Ovary (tissue), 3 donors: ENCODE measurements around the gene IL6.

Experiments used
- POLR2A ChIP-seq: fragments of 450-650 bp; IDR thresholded peaks from one replicate; pipeline ENCODE4 v1.6.1; 2017; ENCODE audit warnings: antibody characterized with exemption, mild to moderate bottlenecking, moderate library complexity
- TF ChIP-seq, protein P1 (sequence below), 3 donors: fragments of 450-650 bp in 2 of 3; fragments of 200-600 bp in 1 of 3; IDR thresholded peaks; one replicate each; pipeline versions ENCODE4 v1.5.1 to v1.8.0; 2016 to 2022; ENCODE audit warnings: antibody characterized with exemption in 3 of 3, mild to moderate bottlenecking in 1 of 3
- donor health status: DM: no; HTN: no; CAD: no.

DNA sequence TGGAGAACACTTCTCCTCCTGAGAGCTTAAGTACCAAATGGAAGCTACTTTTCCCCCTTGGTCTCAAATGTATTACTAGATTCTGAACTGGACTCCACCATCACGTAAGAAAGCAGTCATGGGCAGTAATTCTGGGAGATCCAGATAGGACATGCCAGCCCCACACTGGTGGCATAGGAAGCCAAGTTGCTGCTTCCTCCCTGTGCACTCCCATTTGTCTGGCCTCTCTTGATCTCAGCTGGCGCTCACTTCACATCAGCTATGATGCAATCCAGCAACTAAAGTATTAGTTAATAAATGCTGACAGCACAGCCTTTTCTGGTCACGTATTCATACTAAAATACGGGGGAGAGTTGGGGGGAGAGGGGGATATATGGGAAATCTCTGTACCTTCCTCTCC is 3.4 kb upstream of the IL6 start:
- TF ChIP-seq, protein P1, sequence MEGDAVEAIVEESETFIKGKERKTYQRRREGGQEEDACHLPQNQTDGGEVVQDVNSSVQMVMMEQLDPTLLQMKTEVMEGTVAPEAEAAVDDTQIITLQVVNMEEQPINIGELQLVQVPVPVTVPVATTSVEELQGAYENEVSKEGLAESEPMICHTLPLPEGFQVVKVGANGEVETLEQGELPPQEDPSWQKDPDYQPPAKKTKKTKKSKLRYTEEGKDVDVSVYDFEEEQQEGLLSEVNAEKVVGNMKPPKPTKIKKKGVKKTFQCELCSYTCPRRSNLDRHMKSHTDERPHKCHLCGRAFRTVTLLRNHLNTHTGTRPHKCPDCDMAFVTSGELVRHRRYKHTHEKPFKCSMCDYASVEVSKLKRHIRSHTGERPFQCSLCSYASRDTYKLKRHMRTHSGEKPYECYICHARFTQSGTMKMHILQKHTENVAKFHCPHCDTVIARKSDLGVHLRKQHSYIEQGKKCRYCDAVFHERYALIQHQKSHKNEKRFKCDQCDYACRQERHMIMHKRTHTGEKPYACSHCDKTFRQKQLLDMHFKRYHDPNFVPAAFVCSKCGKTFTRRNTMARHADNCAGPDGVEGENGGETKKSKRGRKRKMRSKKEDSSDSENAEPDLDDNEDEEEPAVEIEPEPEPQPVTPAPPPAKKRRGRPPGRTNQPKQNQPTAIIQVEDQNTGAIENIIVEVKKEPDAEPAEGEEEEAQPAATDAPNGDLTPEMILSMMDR (IDR thresholded peaks at IDR 0.05), result no peak
- TF ChIP-seq POLR2A, result no peak
